ENCODE results near the gene MYO6. TPM values are rescaled to one million over a fixed set of nuclear protein-coding genes. Genes with fewer than 3 reads are reported as not detected.

MYO6 gene
- total RNA-seq, 1 experiment from 2014 or later = 44.1 TPM

DNA sequence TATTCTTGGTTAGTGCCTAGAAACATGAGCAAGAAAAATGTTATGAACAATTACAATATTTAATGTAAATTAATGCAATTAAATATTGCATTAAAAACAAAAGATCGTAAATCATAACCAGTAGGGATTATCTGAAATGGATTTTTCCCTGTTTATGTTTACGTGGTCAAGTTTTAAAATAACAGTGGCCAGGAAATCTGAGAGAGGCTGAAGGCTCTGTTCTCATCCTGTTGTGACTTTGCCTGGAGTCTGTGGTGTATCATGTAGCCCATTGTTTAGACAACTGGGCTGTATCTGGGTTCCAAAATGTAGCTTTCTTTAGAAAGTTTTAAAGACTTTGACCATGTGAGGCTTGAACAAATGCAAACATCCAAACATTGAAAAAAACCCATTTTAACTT is 2.4 kb downstream of the MYO6 start:
- H3K27me3 ChIP-seq (ENCODE audit: insufficient read depth, low read length) = no peaks in the 10 kb centered on the region
- H2AFZ ChIP-seq (ENCODE audit: low read depth, low read length, poor library complexity, severe bottlenecking) = no peak overlapping the region
- no TSS peak for BruUV-seq (replicated peaks)
- H3K9me3 ChIP-seq (ENCODE audit: control insufficient read depth in 1 of 2, insufficient read depth in 1 of 2, low read depth in 1 of 2, low read length in 2 of 2) = no peaks in the 10 kb centered on the region
- RAD21 ChIA-PET (ENCODE audit: low non-redundant PET in 1 of 2, low total read pairs in 2 of 2, uncharacterized antibody in 2 of 2, unreplicated experiment in 2 of 2) = no interaction called here
- H3K27ac ChIP-seq (ENCODE audit: low read depth, low read length) = no peak overlapping the region
- H3K9ac ChIP-seq (ENCODE audit: low read length) = no peak overlapping the region
- intact Hi-C loops (cut with micrococcal nuclease) = no loop called here
- CTCF ChIA-PET = no interaction called here
- H3K9me2 ChIP-seq (ENCODE audit: insufficient read depth) = no peaks in the 10 kb centered on the region
- H4K20me1 ChIP-seq (ENCODE audit: insufficient read depth) = no peaks in the 10 kb centered on the region
- DNase-seq (ENCODE audit: low read depth, low spot score) = no peak
- no peak overlapping the region for H3K4me3 ChIP-seq (replicated peaks in 1 of 2; ENCODE audit: low read depth in 1 of 2, low read length in 2 of 2)
- H3K4me1 ChIP-seq (ENCODE audit: control insufficient read depth in 1 of 2, insufficient read depth in 2 of 2, low read length in 2 of 2) = peaks cover 50 to 67% of the 10 kb centered on the region in 2 experiments
- peaks cover 70% of the 10 kb centered on the region for H3K79me2 ChIP-seq (ENCODE audit: insufficient read depth, low read length)
- no peak for ATAC-seq
- POLR2A ChIA-PET = no interaction called here
- no peak for TF ChIP-seq ELF1 (IDR thresholded peaks at IDR 0.05; ENCODE audit: borderline replicate concordance, low read depth)
- TF ChIP-seq, protein P1, sequence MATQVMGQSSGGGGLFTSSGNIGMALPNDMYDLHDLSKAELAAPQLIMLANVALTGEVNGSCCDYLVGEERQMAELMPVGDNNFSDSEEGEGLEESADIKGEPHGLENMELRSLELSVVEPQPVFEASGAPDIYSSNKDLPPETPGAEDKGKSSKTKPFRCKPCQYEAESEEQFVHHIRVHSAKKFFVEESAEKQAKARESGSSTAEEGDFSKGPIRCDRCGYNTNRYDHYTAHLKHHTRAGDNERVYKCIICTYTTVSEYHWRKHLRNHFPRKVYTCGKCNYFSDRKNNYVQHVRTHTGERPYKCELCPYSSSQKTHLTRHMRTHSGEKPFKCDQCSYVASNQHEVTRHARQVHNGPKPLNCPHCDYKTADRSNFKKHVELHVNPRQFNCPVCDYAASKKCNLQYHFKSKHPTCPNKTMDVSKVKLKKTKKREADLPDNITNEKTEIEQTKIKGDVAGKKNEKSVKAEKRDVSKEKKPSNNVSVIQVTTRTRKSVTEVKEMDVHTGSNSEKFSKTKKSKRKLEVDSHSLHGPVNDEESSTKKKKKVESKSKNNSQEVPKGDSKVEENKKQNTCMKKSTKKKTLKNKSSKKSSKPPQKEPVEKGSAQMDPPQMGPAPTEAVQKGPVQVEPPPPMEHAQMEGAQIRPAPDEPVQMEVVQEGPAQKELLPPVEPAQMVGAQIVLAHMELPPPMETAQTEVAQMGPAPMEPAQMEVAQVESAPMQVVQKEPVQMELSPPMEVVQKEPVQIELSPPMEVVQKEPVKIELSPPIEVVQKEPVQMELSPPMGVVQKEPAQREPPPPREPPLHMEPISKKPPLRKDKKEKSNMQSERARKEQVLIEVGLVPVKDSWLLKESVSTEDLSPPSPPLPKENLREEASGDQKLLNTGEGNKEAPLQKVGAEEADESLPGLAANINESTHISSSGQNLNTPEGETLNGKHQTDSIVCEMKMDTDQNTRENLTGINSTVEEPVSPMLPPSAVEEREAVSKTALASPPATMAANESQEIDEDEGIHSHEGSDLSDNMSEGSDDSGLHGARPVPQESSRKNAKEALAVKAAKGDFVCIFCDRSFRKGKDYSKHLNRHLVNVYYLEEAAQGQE (IDR thresholded peaks at IDR 0.05; ENCODE audit: low read depth) = no peak
- TF ChIP-seq CBX3 (IDR thresholded peaks at IDR 0.05; ENCODE audit: low read depth) = no peak
- no peak for TF ChIP-seq JUND (IDR thresholded peaks at IDR 0.05)
- no peak for TF ChIP-seq POLR2AphosphoS5 (IDR thresholded peaks at IDR 0.05; ENCODE audit: low read depth, low read length)
- no peak for TF ChIP-seq YY1 (IDR thresholded peaks at IDR 0.05; ENCODE audit: extremely low read depth, insufficient replicate concordance, low read depth, low read length)
- H3K4me2 ChIP-seq (ENCODE audit: low read length) = peak overlapping the region; percentile 93; the same call in 1 of the 2 replicates
- H3K36me3 ChIP-seq (ENCODE audit: control insufficient read depth in 1 of 2, insufficient read depth in 2 of 2, low read length in 2 of 2) = no peaks in the 10 kb centered on the region

DNA sequence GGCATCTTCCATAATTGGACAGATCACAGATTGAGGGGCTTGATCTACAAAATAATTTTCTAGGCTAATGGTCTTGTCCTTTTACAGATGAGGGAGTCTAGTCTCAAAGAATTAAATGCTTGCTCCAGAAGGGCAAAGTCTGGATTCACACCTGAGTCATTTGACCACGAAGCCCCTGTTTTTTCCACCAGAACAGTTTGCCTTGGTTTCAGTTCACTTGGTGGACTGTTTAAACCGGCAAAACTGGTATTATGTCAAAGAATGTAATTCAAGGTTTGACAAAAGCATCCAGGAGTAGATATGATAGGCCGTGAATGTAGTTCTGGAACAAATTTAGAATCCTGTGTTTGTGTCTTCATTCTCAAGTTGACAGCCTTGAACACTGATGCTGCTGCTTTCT is 3.3 kb downstream of the MYO6 start:
- TF ChIP-seq SP1 (IDR thresholded peaks at IDR 0.05; ENCODE audit: low read depth) (peak; percentile 29; the same call in 1 of the 2 replicates), SRF (IDR thresholded peaks at IDR 0.05; ENCODE audit: low read depth) (no peak)
- no peak overlapping the region for H3K27ac ChIP-seq (ENCODE audit: low read depth, low read length)
- ChIA-PET POLR2A (no interaction called here), RAD21 (ENCODE audit: low non-redundant PET in 1 of 2, low total read pairs in 2 of 2, uncharacterized antibody in 2 of 2, unreplicated experiment in 2 of 2) (no interaction called here), CTCF (no interaction called here)
- no peaks in the 10 kb centered on the region for H3K27me3 ChIP-seq (ENCODE audit: insufficient read depth, low read length)
- no peaks in the 10 kb centered on the region for H4K20me1 ChIP-seq (ENCODE audit: insufficient read depth)
- no peaks in the 10 kb centered on the region for H3K9me2 ChIP-seq (ENCODE audit: insufficient read depth)
- H3K79me2 ChIP-seq (ENCODE audit: insufficient read depth, low read length) = peaks cover 75% of the 10 kb centered on the region
- ATAC-seq = no peak
- peak overlapping the region; percentile 38 for H3K9ac ChIP-seq (ENCODE audit: low read length)
- no TSS peak for BruUV-seq (replicated peaks)
- no peak overlapping the region for H2AFZ ChIP-seq (ENCODE audit: low read depth, low read length, poor library complexity, severe bottlenecking)
- intact Hi-C loops (cut with micrococcal nuclease) = no loop called here
- H3K9me3 ChIP-seq (ENCODE audit: control insufficient read depth in 1 of 2, insufficient read depth in 1 of 2, low read depth in 1 of 2, low read length in 2 of 2) = no peaks in the 10 kb centered on the region
- H3K4me1 ChIP-seq (ENCODE audit: control insufficient read depth in 1 of 2, insufficient read depth in 2 of 2, low read length in 2 of 2) = peaks cover 41 to 58% of the 10 kb centered on the region in 2 experiments
- H3K4me3 ChIP-seq (replicated peaks in 1 of 2; ENCODE audit: low read depth in 1 of 2, low read length in 2 of 2) = peak overlapping the region in 1 of 2 experiments; percentile 30; a peak in 1 of 4 replicates
- DNase-seq (ENCODE audit: low read depth, low spot score) = no peak
- no peaks in the 10 kb centered on the region for H3K36me3 ChIP-seq (ENCODE audit: control insufficient read depth in 1 of 2, insufficient read depth in 2 of 2, low read length in 2 of 2)
- peak overlapping the region; percentile 72 for H3K4me2 ChIP-seq (ENCODE audit: low read length)

Measured in HCT116 (cell line).